B cell (primary cell): ENCODE data around the gene TOMM70. TPM values are rescaled to one million over a fixed set of nuclear protein-coding genes. Genes with fewer than 3 reads are reported as not detected.

Experiments
- ATAC-seq: fragments of 200-7000 bp; cut with Tn5 transposase; one replicate; pipeline ENCODE4 v1.10.0; 2021; ENCODE audit warnings: low read depth, mild to moderate bottlenecking, moderate number of reproducible peaks, moderate library complexity
- CTCF ChIA-PET: fragments of 350-600 bp; sonication (Branson Sonifier 250); formaldehyde crosslinking; loops from one replicate; lab custom pipeline; 2021; ENCODE audit warnings: antibody characterized with exemption, inconsistent platforms; lab: Charles Lee
- POLR2A ChIA-PET: fragments of 350-600 bp; sonication (Branson Sonifier 250); formaldehyde crosslinking; loops from one replicate; lab custom pipeline; 2021; ENCODE audit warnings: antibody characterized with exemption; lab: Charles Lee
- DNase-seq: peaks from one replicate; pipeline ENCODE4 v3.0.0; 2013
- H2AFZ ChIP-seq: 2 replicates; pipeline ENCODE4 v1.6.1; 2012; ENCODE audit warnings: mild to moderate bottlenecking, low read depth, low read length; ENCODE audit not compliant: insufficient read depth, poor library complexity, severe bottlenecking
- H3K27ac ChIP-seq, 2 donors: 1 replicate in 1 of 2; 2 replicates in 1 of 2; pipeline ENCODE4 v1.5.1; 2012 to 2013; ENCODE audit warnings: low read length in 2 of 2, mild to moderate bottlenecking in 2 of 2, moderate library complexity in 1 of 2
- H3K27me3 ChIP-seq, 4 experiments: fragments of 200-600 bp in 1 of 4; sonication (generic) in 1 of 4; replicated peaks in 1 of 4; 1 replicate in 2 of 4; 2 replicates in 2 of 4; pipeline versions ENCODE4 v1.6.1 to v1.7.0; 2013 to 2016; ENCODE audit warnings: low read length in 3 of 4, mild to moderate bottlenecking in 2 of 4, mixed read lengths in 1 of 4, moderate library complexity in 1 of 4; ENCODE audit not compliant: insufficient read depth in 4 of 4, control insufficient read depth in 3 of 4; ENCODE audit errors: control extremely low read depth in 1 of 4
- H3K36me3 ChIP-seq, 2 experiments: replicated peaks in 1 of 2; 1 replicate in 1 of 2; 2 replicates in 1 of 2; pipeline versions ENCODE4 v1.6.1 to v1.7.1; 2013; ENCODE audit warnings: low read length in 1 of 2; ENCODE audit not compliant: insufficient read depth in 2 of 2, control insufficient read depth in 1 of 2; ENCODE audit errors: control extremely low read depth in 1 of 2, extremely low read depth in 1 of 2
- H3K4me1 ChIP-seq, 2 donors: fragments of 200-600 bp in 1 of 2; sonication (generic) in 1 of 2; 1 replicate in 1 of 2; 2 replicates in 1 of 2; pipeline versions ENCODE4 v1.5.1 to v1.6.1; 2013 to 2017; ENCODE audit warnings: low read length in 2 of 2; ENCODE audit not compliant: control insufficient read depth in 2 of 2, insufficient read depth in 2 of 2
- H3K4me2 ChIP-seq: replicated peaks from 2 replicates; pipeline ENCODE3; 2012; ENCODE audit warnings: mild to moderate bottlenecking, low read depth, low read length; ENCODE audit not compliant: poor library complexity, severe bottlenecking
- H3K4me3 ChIP-seq, 5 experiments: fragments of 200-600 bp in 1 of 5; sonication (generic) in 1 of 5; 1 replicate in 3 of 5; 2 replicates in 2 of 5; pipeline versions ENCODE4 v1.5.1 to v1.7.0; 2011 to 2016; ENCODE audit warnings: low read length in 4 of 5, mild to moderate bottlenecking in 4 of 5, low read depth in 2 of 5, control low read depth in 1 of 5, moderate library complexity in 1 of 5; ENCODE audit not compliant: insufficient read depth in 1 of 5; ENCODE audit errors: control extremely low read depth in 1 of 5, extremely low read depth in 1 of 5
- H3K79me2 ChIP-seq: fragments of 200-600 bp; sonication (generic); one replicate; pipeline ENCODE4 v1.6.0; 2016; ENCODE audit warnings: low read length; ENCODE audit not compliant: control insufficient read depth, insufficient read depth
- H3K9ac ChIP-seq: fragments of 200-600 bp; sonication (generic); 2 replicates; pipeline ENCODE4 v1.6.1; 2017; ENCODE audit warnings: mild to moderate bottlenecking, low read length, moderate library complexity
- H3K9me3 ChIP-seq, 3 donors: one replicate each; pipeline versions ENCODE4 v1.6.1 to v1.7.1; 2013; ENCODE audit warnings: low read length in 2 of 3; ENCODE audit not compliant: control insufficient read depth in 2 of 3, insufficient read depth in 1 of 3; ENCODE audit errors: control extremely low read depth in 1 of 3
- H4K20me1 ChIP-seq: 2 replicates; pipeline ENCODE4 v1.6.0; 2012; ENCODE audit warnings: mild to moderate bottlenecking, low read length; ENCODE audit not compliant: insufficient read depth, control insufficient read depth, poor library complexity, severe bottlenecking
- H3K27ac Mint-ChIP-seq: one replicate; pipeline ENCODE4 v1.8.0; 2021; ENCODE audit warnings: mixed read lengths
- H3K27me3 Mint-ChIP-seq: one replicate; pipeline ENCODE4 v1.8.0; 2021; ENCODE audit warnings: mixed read lengths
- H3K4me1 Mint-ChIP-seq: one replicate; pipeline ENCODE4 v1.8.0; 2021; ENCODE audit warnings: mixed read lengths
- H3K4me3 Mint-ChIP-seq: one replicate; pipeline ENCODE4 v1.8.0; 2021; ENCODE audit warnings: mixed read lengths
- H3K9me3 Mint-ChIP-seq: one replicate; pipeline ENCODE4 v1.8.0; 2022; ENCODE audit warnings: mixed read lengths; ENCODE audit not compliant: insufficient read depth
- EZH2 ChIP-seq: IDR thresholded peaks from 2 replicates; pipeline ENCODE4 v1.6.1; 2012; ENCODE audit warnings: borderline replicate concordance, low read depth, mild to moderate bottlenecking, moderate library complexity, low read length; ENCODE audit not compliant: insufficient read depth, poor library complexity, severe bottlenecking
- WGBS: methylation state at CpG from one replicate; pipeline ENCODE4 v1.1.5; 2013; ENCODE audit warnings: missing lambda C conversion rate; ENCODE audit not compliant: insufficient coverage; 5-methylcytosine and 5-hydroxymethylcytosine counted together
- intact Hi-C: fragments of 100-400 bp; cut with micrococcal nuclease; formaldehyde crosslinking; loops from one replicate; pipeline ENCODE4 v1.10.0; 2022
- polyA plus RNA-seq: library from polyadenylated mRNA; depleted of rRNA; stranded (reverse); fragments of >200 nt; gene quantifications from 2 replicates; pipeline ENCODE4 v1.2.3, GENCODE V29; 2012
- total RNA-seq, 2 donors: library from RNA; stranded (reverse); fragments of 120-200 nt in 1 of 2; gene quantifications; 1 replicate in 1 of 2; 2 replicates in 1 of 2; pipeline versions ENCODE4 v1.2.3 to v1.2.4, GENCODE V29; 2013 to 2022
- TF ChIP-seq, protein P1 (sequence below): fragments of 200-600 bp; IDR thresholded peaks from one replicate; pipeline ENCODE4 v1.8.0; 2022; ENCODE audit warnings: antibody characterized with exemption, mild to moderate bottlenecking

TOMM70 gene
- total and polyA plus RNA-seq, 2 donors (not counting 1 experiment from before 2014, with no cell fraction given) = 6.9 to 30.0 TPM

DNA sequence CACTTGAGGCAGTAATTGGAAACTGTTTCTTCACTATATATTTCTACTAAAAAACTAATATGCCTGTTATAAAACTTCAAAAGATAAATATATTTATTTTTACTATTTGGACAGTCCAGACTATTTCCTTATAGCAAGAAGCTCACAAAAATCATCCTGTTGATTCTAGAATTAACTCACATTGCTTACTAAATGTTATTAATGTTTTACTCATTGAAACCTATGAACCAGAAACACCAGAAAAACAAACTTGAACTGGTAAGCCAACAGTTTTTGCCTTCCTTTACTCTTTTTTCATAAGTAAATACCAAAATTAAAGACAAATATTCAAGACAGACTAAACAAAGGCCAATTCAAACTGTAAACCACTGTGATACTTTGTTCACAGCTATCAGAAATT lies 26.4 kb downstream of the TOMM70 start:
- Mint-ChIP-seq H3K27ac (no peak overlapping the region), H3K4me3 (no peak overlapping the region), H3K27me3 (no peaks in the 10 kb centered on the region), H3K4me1 (no peaks in the 10 kb centered on the region), H3K9me3 (no peaks in the 10 kb centered on the region)
- no peak overlapping the region for H3K27ac ChIP-seq
- H3K4me3 ChIP-seq = no peak overlapping the region
- no peaks in the 10 kb centered on the region for H3K9me3 ChIP-seq
- no peaks in the 10 kb centered on the region for H4K20me1 ChIP-seq
- DNase-seq (no peak), ATAC-seq (no peak)
- H2AFZ ChIP-seq = no peak overlapping the region
- H3K36me3 ChIP-seq = peaks cover 12 to 49% of the 10 kb centered on the region in 2 experiments
- H3K27me3 ChIP-seq = no peaks in the 10 kb centered on the region
- no peak overlapping the region for H3K9ac ChIP-seq
- ChIA-PET CTCF (no interaction called here), POLR2A (no interaction called here)
- H3K79me2 ChIP-seq = no peaks in the 10 kb centered on the region
- H3K4me2 ChIP-seq = no peak overlapping the region
- TF ChIP-seq, protein P1, sequence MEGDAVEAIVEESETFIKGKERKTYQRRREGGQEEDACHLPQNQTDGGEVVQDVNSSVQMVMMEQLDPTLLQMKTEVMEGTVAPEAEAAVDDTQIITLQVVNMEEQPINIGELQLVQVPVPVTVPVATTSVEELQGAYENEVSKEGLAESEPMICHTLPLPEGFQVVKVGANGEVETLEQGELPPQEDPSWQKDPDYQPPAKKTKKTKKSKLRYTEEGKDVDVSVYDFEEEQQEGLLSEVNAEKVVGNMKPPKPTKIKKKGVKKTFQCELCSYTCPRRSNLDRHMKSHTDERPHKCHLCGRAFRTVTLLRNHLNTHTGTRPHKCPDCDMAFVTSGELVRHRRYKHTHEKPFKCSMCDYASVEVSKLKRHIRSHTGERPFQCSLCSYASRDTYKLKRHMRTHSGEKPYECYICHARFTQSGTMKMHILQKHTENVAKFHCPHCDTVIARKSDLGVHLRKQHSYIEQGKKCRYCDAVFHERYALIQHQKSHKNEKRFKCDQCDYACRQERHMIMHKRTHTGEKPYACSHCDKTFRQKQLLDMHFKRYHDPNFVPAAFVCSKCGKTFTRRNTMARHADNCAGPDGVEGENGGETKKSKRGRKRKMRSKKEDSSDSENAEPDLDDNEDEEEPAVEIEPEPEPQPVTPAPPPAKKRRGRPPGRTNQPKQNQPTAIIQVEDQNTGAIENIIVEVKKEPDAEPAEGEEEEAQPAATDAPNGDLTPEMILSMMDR = no peak
- TF ChIP-seq EZH2 = no peak
- H3K4me1 ChIP-seq = no peaks in the 10 kb centered on the region
- intact Hi-C loops = no loop called here

GRCh38 chr3:100370756-100371155 lies 30.1 kb downstream of the TOMM70 start:
- Mint-ChIP-seq H3K4me1 (no peaks in the 10 kb centered on the region), H3K9me3 (no peaks in the 10 kb centered on the region), H3K4me3 (no peak overlapping the region), H3K27me3 (no peaks in the 10 kb centered on the region), H3K27ac (no peak overlapping the region)
- H3K4me3 ChIP-seq = no peak overlapping the region
- H3K27ac ChIP-seq = no peak overlapping the region
- intact Hi-C loops = no loop called here
- DNase-seq (no peak), ATAC-seq (no peak)
- H3K27me3 ChIP-seq = no peaks in the 10 kb centered on the region
- POLR2A ChIA-PET = no interaction called here
- CTCF ChIA-PET = no interaction called here
- H3K36me3 ChIP-seq = peaks cover 22 to 57% of the 10 kb centered on the region in 2 experiments
- no CpG with 5 or more reads among the region's 1 CpG for WGBS
- H3K79me2 ChIP-seq = no peaks in the 10 kb centered on the region
- no peak overlapping the region for H3K4me2 ChIP-seq
- no peak overlapping the region for H3K9ac ChIP-seq
- no peak overlapping the region for H2AFZ ChIP-seq
- no peak for TF ChIP-seq EZH2
- TF ChIP-seq, protein P1 = no peak
- H3K9me3 ChIP-seq = no peaks in the 10 kb centered on the region
- H3K4me1 ChIP-seq = no peaks in the 10 kb centered on the region
- H4K20me1 ChIP-seq = no peaks in the 10 kb centered on the region
